ENCODE results near the gene BBX. TPM values are rescaled to one million over a fixed set of nuclear protein-coding genes. Genes with fewer than 3 reads are reported as not detected.

The BBX gene
- total RNA-seq, 1 experiment from 2014 or later: 45.0 TPM

DNA sequence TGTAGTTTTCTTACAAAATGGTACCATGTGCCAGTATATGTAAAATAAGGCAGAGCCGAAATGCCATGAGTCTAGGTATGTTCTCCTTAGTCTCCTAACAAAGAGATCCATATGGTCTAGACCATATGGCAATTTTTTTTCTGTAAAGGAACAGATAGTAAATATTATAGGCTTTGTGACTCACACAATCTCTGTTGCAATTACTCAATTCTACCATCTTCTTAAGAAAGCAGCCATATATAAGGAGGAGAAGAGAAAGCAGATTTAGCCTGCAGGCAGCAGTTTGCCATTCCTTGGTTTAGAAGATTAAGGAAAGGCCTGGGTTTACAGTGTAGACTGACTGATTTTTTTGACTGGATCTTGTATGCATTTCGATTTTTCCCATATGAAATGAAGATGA is 16.3 kb upstream of the BBX start (continued):
- TF ChIP-seq, protein P1, sequence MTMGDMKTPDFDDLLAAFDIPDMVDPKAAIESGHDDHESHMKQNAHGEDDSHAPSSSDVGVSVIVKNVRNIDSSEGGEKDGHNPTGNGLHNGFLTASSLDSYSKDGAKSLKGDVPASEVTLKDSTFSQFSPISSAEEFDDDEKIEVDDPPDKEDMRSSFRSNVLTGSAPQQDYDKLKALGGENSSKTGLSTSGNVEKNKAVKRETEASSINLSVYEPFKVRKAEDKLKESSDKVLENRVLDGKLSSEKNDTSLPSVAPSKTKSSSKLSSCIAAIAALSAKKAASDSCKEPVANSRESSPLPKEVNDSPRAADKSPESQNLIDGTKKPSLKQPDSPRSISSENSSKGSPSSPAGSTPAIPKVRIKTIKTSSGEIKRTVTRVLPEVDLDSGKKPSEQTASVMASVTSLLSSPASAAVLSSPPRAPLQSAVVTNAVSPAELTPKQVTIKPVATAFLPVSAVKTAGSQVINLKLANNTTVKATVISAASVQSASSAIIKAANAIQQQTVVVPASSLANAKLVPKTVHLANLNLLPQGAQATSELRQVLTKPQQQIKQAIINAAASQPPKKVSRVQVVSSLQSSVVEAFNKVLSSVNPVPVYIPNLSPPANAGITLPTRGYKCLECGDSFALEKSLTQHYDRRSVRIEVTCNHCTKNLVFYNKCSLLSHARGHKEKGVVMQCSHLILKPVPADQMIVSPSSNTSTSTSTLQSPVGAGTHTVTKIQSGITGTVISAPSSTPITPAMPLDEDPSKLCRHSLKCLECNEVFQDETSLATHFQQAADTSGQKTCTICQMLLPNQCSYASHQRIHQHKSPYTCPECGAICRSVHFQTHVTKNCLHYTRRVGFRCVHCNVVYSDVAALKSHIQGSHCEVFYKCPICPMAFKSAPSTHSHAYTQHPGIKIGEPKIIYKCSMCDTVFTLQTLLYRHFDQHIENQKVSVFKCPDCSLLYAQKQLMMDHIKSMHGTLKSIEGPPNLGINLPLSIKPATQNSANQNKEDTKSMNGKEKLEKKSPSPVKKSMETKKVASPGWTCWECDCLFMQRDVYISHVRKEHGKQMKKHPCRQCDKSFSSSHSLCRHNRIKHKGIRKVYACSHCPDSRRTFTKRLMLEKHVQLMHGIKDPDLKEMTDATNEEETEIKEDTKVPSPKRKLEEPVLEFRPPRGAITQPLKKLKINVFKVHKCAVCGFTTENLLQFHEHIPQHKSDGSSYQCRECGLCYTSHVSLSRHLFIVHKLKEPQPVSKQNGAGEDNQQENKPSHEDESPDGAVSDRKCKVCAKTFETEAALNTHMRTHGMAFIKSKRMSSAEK (CRISPR knock-in tag; IDR thresholded peaks at IDR 0.05; ENCODE audit: borderline replicate concordance): no peak
- TF ChIP-seq HMGA2 (CRISPR knock-in tag; IDR thresholded peaks at IDR 0.05) (no peak), GTF2I (CRISPR knock-in tag; conservative IDR thresholded peaks at IDR 0.05) (no peak), CBFB (CRISPR knock-in tag; IDR thresholded peaks at IDR 0.05; ENCODE audit: low read depth) (no peak), OVOL2 (CRISPR knock-in tag; IDR thresholded peaks at IDR 0.05; ENCODE audit: borderline replicate concordance) (no peak), MYBL2 (CRISPR knock-in tag; IDR thresholded peaks at IDR 0.05) (no peak), ZNF423 (CRISPR knock-in tag; IDR thresholded peaks at IDR 0.05) (no peak)
- TF ChIP-seq, protein P2, sequence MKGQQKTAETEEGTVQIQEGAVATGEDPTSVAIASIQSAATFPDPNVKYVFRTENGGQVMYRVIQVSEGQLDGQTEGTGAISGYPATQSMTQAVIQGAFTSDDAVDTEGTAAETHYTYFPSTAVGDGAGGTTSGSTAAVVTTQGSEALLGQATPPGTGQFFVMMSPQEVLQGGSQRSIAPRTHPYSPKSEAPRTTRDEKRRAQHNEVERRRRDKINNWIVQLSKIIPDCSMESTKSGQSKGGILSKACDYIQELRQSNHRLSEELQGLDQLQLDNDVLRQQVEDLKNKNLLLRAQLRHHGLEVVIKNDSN (CRISPR knock-in tag; IDR thresholded peaks at IDR 0.05): no peak
- TF ChIP-seq, protein P3, sequence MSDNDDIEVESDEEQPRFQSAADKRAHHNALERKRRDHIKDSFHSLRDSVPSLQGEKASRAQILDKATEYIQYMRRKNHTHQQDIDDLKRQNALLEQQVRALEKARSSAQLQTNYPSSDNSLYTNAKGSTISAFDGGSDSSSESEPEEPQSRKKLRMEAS (CRISPR knock-in tag; IDR thresholded peaks at IDR 0.05): no peak
- TF ChIP-seq, protein P4, sequence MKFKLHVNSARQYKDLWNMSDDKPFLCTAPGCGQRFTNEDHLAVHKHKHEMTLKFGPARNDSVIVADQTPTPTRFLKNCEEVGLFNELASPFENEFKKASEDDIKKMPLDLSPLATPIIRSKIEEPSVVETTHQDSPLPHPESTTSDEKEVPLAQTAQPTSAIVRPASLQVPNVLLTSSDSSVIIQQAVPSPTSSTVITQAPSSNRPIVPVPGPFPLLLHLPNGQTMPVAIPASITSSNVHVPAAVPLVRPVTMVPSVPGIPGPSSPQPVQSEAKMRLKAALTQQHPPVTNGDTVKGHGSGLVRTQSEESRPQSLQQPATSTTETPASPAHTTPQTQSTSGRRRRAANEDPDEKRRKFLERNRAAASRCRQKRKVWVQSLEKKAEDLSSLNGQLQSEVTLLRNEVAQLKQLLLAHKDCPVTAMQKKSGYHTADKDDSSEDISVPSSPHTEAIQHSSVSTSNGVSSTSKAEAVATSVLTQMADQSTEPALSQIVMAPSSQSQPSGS (CRISPR knock-in tag; IDR thresholded peaks at IDR 0.05; ENCODE audit: borderline replicate concordance, low read depth): no peak

DNA sequence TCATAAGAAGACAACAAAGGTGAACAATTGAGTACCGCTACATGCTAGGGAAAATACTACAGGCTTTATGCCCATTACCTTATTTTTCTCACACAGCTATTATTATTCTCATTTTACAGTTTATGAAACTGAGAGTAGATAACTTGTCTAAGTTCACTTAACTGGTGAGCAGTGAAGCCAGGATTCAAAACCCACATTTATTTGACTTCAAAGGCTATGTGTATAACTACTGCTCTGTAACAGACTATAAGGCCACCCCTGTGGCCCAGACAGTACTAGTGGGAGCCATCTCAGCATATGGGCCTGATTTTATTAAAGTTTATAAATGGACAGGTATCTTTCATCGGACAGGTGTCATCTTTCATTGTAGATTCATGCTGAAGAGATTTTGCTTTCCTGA is 14.4 kb upstream of the BBX start:
- Mint-ChIP-seq H3K27me3 (ENCODE audit: low read depth) (no peaks in the 10 kb centered on the region; the same call in 1 of the 2 replicates), H3K27ac (no peak overlapping the region), H3K9me3 (no peaks in the 10 kb centered on the region), H3K4me1 (no peaks in the 10 kb centered on the region), H3K4me3 (no peak overlapping the region), H3K36me3 (no peaks in the 10 kb centered on the region)
- ChIA-PET POLR2A (no interaction called here), CTCF (no interaction called here)
- ATAC-seq (no peak), DNase-seq (ENCODE audit: low spot score) (no peak)
- TF ChIP-seq RORB (CRISPR knock-in tag; IDR thresholded peaks at IDR 0.05): no peak
- TF ChIP-seq TCF7 (CRISPR knock-in tag; IDR thresholded peaks at IDR 0.05; ENCODE audit: low read depth): no peak
- no peak for TF ChIP-seq ZNF423 (CRISPR knock-in tag; IDR thresholded peaks at IDR 0.05)
- TF ChIP-seq, protein P5, sequence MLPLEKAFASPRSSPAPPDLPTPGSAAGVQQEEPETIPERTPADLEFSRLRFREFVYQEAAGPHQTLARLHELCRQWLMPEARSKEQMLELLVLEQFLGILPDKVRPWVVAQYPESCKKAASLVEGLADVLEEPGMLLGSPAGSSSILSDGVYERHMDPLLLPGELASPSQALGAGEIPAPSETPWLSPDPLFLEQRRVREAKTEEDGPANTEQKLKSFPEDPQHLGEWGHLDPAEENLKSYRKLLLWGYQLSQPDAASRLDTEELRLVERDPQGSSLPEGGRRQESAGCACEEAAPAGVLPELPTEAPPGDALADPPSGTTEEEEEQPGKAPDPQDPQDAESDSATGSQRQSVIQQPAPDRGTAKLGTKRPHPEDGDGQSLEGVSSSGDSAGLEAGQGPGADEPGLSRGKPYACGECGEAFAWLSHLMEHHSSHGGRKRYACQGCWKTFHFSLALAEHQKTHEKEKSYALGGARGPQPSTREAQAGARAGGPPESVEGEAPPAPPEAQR (CRISPR knock-in tag; IDR thresholded peaks at IDR 0.05): no peak
- TF ChIP-seq PRRX2 (CRISPR knock-in tag; IDR thresholded peaks at IDR 0.05): no peak
- TF ChIP-seq, protein P6, sequence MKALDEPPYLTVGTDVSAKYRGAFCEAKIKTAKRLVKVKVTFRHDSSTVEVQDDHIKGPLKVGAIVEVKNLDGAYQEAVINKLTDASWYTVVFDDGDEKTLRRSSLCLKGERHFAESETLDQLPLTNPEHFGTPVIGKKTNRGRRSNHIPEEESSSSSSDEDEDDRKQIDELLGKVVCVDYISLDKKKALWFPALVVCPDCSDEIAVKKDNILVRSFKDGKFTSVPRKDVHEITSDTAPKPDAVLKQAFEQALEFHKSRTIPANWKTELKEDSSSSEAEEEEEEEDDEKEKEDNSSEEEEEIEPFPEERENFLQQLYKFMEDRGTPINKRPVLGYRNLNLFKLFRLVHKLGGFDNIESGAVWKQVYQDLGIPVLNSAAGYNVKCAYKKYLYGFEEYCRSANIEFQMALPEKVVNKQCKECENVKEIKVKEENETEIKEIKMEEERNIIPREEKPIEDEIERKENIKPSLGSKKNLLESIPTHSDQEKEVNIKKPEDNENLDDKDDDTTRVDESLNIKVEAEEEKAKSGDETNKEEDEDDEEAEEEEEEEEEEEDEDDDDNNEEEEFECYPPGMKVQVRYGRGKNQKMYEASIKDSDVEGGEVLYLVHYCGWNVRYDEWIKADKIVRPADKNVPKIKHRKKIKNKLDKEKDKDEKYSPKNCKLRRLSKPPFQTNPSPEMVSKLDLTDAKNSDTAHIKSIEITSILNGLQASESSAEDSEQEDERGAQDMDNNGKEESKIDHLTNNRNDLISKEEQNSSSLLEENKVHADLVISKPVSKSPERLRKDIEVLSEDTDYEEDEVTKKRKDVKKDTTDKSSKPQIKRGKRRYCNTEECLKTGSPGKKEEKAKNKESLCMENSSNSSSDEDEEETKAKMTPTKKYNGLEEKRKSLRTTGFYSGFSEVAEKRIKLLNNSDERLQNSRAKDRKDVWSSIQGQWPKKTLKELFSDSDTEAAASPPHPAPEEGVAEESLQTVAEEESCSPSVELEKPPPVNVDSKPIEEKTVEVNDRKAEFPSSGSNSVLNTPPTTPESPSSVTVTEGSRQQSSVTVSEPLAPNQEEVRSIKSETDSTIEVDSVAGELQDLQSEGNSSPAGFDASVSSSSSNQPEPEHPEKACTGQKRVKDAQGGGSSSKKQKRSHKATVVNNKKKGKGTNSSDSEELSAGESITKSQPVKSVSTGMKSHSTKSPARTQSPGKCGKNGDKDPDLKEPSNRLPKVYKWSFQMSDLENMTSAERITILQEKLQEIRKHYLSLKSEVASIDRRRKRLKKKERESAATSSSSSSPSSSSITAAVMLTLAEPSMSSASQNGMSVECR (CRISPR knock-in tag; IDR thresholded peaks at IDR 0.05; ENCODE audit: borderline replicate concordance): no peak
- TF ChIP-seq, protein P7, sequence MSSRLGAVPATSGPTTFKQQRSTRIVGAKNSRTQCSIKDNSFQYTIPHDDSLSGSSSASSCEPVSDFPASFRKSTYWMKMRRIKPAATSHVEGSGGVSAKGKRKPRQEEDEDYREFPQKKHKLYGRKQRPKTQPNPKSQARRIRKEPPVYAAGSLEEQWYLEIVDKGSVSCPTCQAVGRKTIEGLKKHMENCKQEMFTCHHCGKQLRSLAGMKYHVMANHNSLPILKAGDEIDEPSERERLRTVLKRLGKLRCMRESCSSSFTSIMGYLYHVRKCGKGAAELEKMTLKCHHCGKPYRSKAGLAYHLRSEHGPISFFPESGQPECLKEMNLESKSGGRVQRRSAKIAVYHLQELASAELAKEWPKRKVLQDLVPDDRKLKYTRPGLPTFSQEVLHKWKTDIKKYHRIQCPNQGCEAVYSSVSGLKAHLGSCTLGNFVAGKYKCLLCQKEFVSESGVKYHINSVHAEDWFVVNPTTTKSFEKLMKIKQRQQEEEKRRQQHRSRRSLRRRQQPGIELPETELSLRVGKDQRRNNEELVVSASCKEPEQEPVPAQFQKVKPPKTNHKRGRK (CRISPR knock-in tag; IDR thresholded peaks at IDR 0.05; ENCODE audit: borderline replicate concordance): no peak
- TF ChIP-seq NFE2L1 (CRISPR knock-in tag; IDR thresholded peaks at IDR 0.05): no peak
- TF ChIP-seq, protein P8, sequence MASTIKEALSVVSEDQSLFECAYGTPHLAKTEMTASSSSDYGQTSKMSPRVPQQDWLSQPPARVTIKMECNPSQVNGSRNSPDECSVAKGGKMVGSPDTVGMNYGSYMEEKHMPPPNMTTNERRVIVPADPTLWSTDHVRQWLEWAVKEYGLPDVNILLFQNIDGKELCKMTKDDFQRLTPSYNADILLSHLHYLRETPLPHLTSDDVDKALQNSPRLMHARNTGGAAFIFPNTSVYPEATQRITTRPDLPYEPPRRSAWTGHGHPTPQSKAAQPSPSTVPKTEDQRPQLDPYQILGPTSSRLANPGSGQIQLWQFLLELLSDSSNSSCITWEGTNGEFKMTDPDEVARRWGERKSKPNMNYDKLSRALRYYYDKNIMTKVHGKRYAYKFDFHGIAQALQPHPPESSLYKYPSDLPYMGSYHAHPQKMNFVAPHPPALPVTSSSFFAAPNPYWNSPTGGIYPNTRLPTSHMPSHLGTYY (CRISPR knock-in tag; IDR thresholded peaks at IDR 0.05): no peak
- no peak for TF ChIP-seq ATF1 (CRISPR knock-in tag; IDR thresholded peaks at IDR 0.05)

Data from WTC11 (cell line).